Left lung (tissue), 10 donors: ENCODE measurements around the gene NOD1. TPM values are rescaled to one million over a fixed set of nuclear protein-coding genes. Genes with fewer than 3 reads are reported as not detected.

ENCODE experiments used
- ATAC-seq: fragments of 200-7000 bp; cut with Tn5 transposase; one replicate; pipeline ENCODE4 v1.9.1; 2020; ENCODE audit warnings: moderate library complexity
- DNase-seq, 4 donors: peaks; one replicate each; pipeline ENCODE4 v3.0.0-alpha.2; 2013 to 2020
- H3K27ac ChIP-seq, 2 donors: fragments of 200-600 bp; sonication (generic) in 1 of 2; one replicate each; pipeline versions ENCODE4 v1.5.0 to v1.8.0; 2020 to 2021
- H3K27me3 ChIP-seq, 2 donors: fragments of 200-600 bp; sonication (generic) in 1 of 2; one replicate each; pipeline versions ENCODE4 v1.5.0 to v1.8.0; 2020 to 2021
- H3K36me3 ChIP-seq, 2 donors: fragments of 200-600 bp; sonication (generic) in 1 of 2; one replicate each; pipeline versions ENCODE4 v1.5.0 to v1.8.0; 2020 to 2021
- H3K4me1 ChIP-seq, 2 donors: fragments of 200-600 bp; one replicate each; pipeline ENCODE4 v1.8.0; 2021
- H3K4me3 ChIP-seq, 2 donors: fragments of 200-600 bp; sonication (generic) in 1 of 2; one replicate each; pipeline versions ENCODE4 v1.5.0 to v1.8.0; 2020 to 2021; ENCODE audit warnings: mild to moderate bottlenecking in 1 of 2
- H3K9me3 ChIP-seq, 2 donors: fragments of 200-600 bp; sonication (generic) in 1 of 2; one replicate each; pipeline versions ENCODE4 v1.5.0 to v1.8.0; 2020 to 2021
- CTCF ChIP-seq, 2 donors: fragments of 200-600 bp; sonication (generic) in 1 of 2; IDR thresholded peaks; one replicate each; pipeline versions ENCODE4 v1.5.0 to v1.8.0; 2021; ENCODE audit warnings: antibody characterized with exemption in 2 of 2
- intact Hi-C, 2 donors: fragments of 100-400 bp; cut with DNase I; formaldehyde crosslinking; loops; one replicate each; pipeline versions ENCODE4 v1.11.2 to v1.14.2; 2022
- polyA plus RNA-seq, 6 donors: library from polyadenylated mRNA; unstranded; fragments of 120-200 nt; gene quantifications; one replicate each; pipeline ENCODE4 v1.2.1, GENCODE V29; 2013; ENCODE audit not compliant: insufficient read length in 6 of 6
- total RNA-seq, 2 donors: library from RNA; stranded (reverse); fragmentation: NEBNext Ultra II Directional; extraction: Animal tissue kit (Norgen Biotek cat#: 25700); gene quantifications; one replicate each; pipeline ENCODE4 v1.2.1, GENCODE V29; 2021
- donor health status: DM: no; HTN: yes; CAD: no.
- donor health status: DM: no; HTN: no; CAD: no.

NOD1 gene
- total and polyA plus RNA-seq, 8 donors = 18.4 to 27.4 (median 24.9) TPM

- H3K27me3 ChIP-seq = no peaks in the 10 kb centered on the region
- H3K4me3 ChIP-seq = no peak overlapping the region
- H3K36me3 ChIP-seq = peaks cover 0 to 9% of the 10 kb centered on the region in 2 donors
- H3K9me3 ChIP-seq = no peaks in the 10 kb centered on the region
- intact Hi-C loops = no loop called here
- ATAC-seq = no peak
- H3K4me1 ChIP-seq = no peaks in the 10 kb centered on the region
- no peak for DNase-seq
- TF ChIP-seq CTCF (IDR thresholded peaks at IDR 0.05) = no peak
- no peak overlapping the region for H3K27ac ChIP-seq
Observed at GRCh38 chr7:30405179-30405578, 73.4 kb downstream of the NOD1 start.

GRCh38 chr7:30403477-30403876 lies 75.1 kb downstream of the NOD1 start:
- peaks cover 0 to 9% of the 10 kb centered on the region in 2 donors for H3K36me3 ChIP-seq
- ATAC-seq (no peak), DNase-seq (no peak)
- no peak for TF ChIP-seq CTCF (IDR thresholded peaks at IDR 0.05)
- H3K4me3 ChIP-seq = no peak overlapping the region
- H3K4me1 ChIP-seq = no peaks in the 10 kb centered on the region
- H3K9me3 ChIP-seq = no peaks in the 10 kb centered on the region
- intact Hi-C loops = no loop called here
- H3K27ac ChIP-seq = no peak overlapping the region
- no peaks in the 10 kb centered on the region for H3K27me3 ChIP-seq

GRCh38 chr7:30396389-30396788 lies 82.2 kb downstream of the NOD1 start:
- Histone ChIP-seq H3K27me3 (no peaks in the 10 kb centered on the region), H3K4me1 (no peaks in the 10 kb centered on the region), H3K27ac (no peak overlapping the region), H3K9me3 (no peaks in the 10 kb centered on the region), H3K36me3 (no peaks in the 10 kb centered on the region), H3K4me3 (no peak overlapping the region)
- DNase-seq (peak in 2 of 4 donors; percentile 15 to 21), ATAC-seq (no peak)
- no peak for TF ChIP-seq CTCF (IDR thresholded peaks at IDR 0.05)
- intact Hi-C loops = no loop called here

- intact Hi-C loops = no loop called here
- Histone ChIP-seq H3K27ac (no peak overlapping the region), H3K27me3 (no peaks in the 10 kb centered on the region), H3K4me3 (no peak overlapping the region), H3K4me1 (no peaks in the 10 kb centered on the region), H3K9me3 (no peaks in the 10 kb centered on the region), H3K36me3 (no peaks in the 10 kb centered on the region)
- DNase-seq (no peak), ATAC-seq (no peak)
- TF ChIP-seq CTCF (IDR thresholded peaks at IDR 0.05) = no peak
Observed at GRCh38 chr7:30395676-30396075, 82.9 kb downstream of the NOD1 start.

- Histone ChIP-seq H3K36me3 (peaks cover 0 to 3% of the 10 kb centered on the region in 2 donors), H3K27me3 (no peaks in the 10 kb centered on the region), H3K4me1 (no peaks in the 10 kb centered on the region), H3K4me3 (no peak overlapping the region), H3K9me3 (no peaks in the 10 kb centered on the region), H3K27ac (no peak overlapping the region)
- DNase-seq = peak in 1 of 4 donors; percentile 23
- no peak for ATAC-seq
- intact Hi-C loops = no loop called here
- no peak for TF ChIP-seq CTCF (IDR thresholded peaks at IDR 0.05)
Observed at GRCh38 chr7:30391806-30392205, 86.8 kb downstream of the NOD1 start.
